HFFc6 (cell line): ENCODE data around the gene KRT74. TPM values are rescaled to one million over a fixed set of nuclear protein-coding genes. Genes with fewer than 3 reads are reported as not detected.

Experiments used
- DNase-seq: peaks from one replicate; pipeline ENCODE4 v3.0.0-alpha.2; 2018
- H3K27ac Mint-ChIP-seq: 2 replicates; pipeline ENCODE4 v1.8.0; 2020; ENCODE audit warnings: mild to moderate bottlenecking, mixed read lengths
- H3K27me3 Mint-ChIP-seq: 2 replicates; pipeline ENCODE4 v1.8.0; 2021; ENCODE audit warnings: mild to moderate bottlenecking, moderate library complexity, mixed read lengths; ENCODE audit not compliant: insufficient read depth
- H3K36me3 Mint-ChIP-seq: 2 replicates; pipeline ENCODE4 v1.8.0; 2021; ENCODE audit warnings: low read depth, mixed read lengths
- H3K4me1 Mint-ChIP-seq: 2 replicates; pipeline ENCODE4 v1.8.0; 2020; ENCODE audit warnings: low read depth, mixed read lengths
- H3K4me3 Mint-ChIP-seq: 2 replicates; pipeline ENCODE4 v1.8.0; 2020; ENCODE audit warnings: mild to moderate bottlenecking, moderate library complexity, mixed read lengths
- H3K9me3 Mint-ChIP-seq: 2 replicates; pipeline ENCODE4 v1.8.0; 2020; ENCODE audit warnings: mild to moderate bottlenecking, mixed read lengths
- total RNA-seq, 6 experiments: library from RNA; stranded (reverse); fragmentation: NEBNext Ultra II Directional; extraction: Animal tissue kit (Norgen Biotek cat#: 25700); gene quantifications; 2 replicates in 1 of 6; 3 replicates in 5 of 6; pipeline ENCODE4 v1.2.3, GENCODE V29; 2021
- TF ChIP-seq, protein P1 (sequence below): fragments of 200-600 bp; sonication (generic); IDR thresholded peaks from 2 replicates; pipeline ENCODE4 v1.5.0; 2021; ENCODE audit warnings: antibody characterized with exemption, mild to moderate bottlenecking

Gene KRT74
- total RNA-seq, 6 experiments from 2014 or later = not detected

DNA sequence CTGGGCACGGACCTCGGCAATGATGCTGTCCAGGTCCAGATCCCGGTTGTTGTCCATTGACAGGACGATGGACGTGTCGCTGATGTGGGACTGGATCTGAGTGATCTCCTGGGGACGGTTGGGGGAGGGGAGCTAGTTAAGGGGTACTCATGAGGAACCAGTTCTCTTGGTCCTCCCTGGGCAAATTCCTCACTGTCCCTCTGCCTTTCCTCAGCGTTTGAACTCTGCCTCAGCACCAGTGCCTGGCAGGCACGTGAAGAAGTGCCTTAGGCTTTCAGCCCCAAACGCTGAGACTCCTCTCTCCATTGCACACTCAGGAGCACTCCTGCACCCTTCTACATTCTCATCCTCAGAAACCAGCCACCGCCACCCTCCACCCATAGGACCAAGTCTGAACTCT, 17.9 kb upstream of the KRT74 start:
- peaks cover 30% of the 10 kb centered on the region for H3K27me3 Mint-ChIP-seq
- TF ChIP-seq, protein P1, sequence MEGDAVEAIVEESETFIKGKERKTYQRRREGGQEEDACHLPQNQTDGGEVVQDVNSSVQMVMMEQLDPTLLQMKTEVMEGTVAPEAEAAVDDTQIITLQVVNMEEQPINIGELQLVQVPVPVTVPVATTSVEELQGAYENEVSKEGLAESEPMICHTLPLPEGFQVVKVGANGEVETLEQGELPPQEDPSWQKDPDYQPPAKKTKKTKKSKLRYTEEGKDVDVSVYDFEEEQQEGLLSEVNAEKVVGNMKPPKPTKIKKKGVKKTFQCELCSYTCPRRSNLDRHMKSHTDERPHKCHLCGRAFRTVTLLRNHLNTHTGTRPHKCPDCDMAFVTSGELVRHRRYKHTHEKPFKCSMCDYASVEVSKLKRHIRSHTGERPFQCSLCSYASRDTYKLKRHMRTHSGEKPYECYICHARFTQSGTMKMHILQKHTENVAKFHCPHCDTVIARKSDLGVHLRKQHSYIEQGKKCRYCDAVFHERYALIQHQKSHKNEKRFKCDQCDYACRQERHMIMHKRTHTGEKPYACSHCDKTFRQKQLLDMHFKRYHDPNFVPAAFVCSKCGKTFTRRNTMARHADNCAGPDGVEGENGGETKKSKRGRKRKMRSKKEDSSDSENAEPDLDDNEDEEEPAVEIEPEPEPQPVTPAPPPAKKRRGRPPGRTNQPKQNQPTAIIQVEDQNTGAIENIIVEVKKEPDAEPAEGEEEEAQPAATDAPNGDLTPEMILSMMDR = no peak
- H3K4me3 Mint-ChIP-seq = no peak overlapping the region
- H3K36me3 Mint-ChIP-seq = no peaks in the 10 kb centered on the region
- DNase-seq = no peak
- H3K27ac Mint-ChIP-seq = no peak overlapping the region
- H3K9me3 Mint-ChIP-seq = no peaks in the 10 kb centered on the region
- H3K4me1 Mint-ChIP-seq = no peaks in the 10 kb centered on the region

GRCh38 chr12:52590021-52590420, 16.4 kb upstream of the KRT74 start:
- TF ChIP-seq, protein P1 = no peak
- H3K4me3 Mint-ChIP-seq = no peak overlapping the region
- no peaks in the 10 kb centered on the region for H3K36me3 Mint-ChIP-seq
- no peaks in the 10 kb centered on the region for H3K9me3 Mint-ChIP-seq
- no peaks in the 10 kb centered on the region for H3K4me1 Mint-ChIP-seq
- no peak for DNase-seq
- H3K27me3 Mint-ChIP-seq = peaks cover 34% of the 10 kb centered on the region
- no peak overlapping the region for H3K27ac Mint-ChIP-seq

GRCh38 chr12:52587563-52587962, 13.9 kb upstream of the KRT74 start:
- H3K27me3 Mint-ChIP-seq = peaks cover 26% of the 10 kb centered on the region
- H3K4me1 Mint-ChIP-seq = no peaks in the 10 kb centered on the region
- TF ChIP-seq, protein P1 = no peak
- DNase-seq = no peak
- H3K4me3 Mint-ChIP-seq = no peak overlapping the region
- H3K36me3 Mint-ChIP-seq = no peaks in the 10 kb centered on the region
- H3K9me3 Mint-ChIP-seq = no peaks in the 10 kb centered on the region
- no peak overlapping the region for H3K27ac Mint-ChIP-seq

DNA sequence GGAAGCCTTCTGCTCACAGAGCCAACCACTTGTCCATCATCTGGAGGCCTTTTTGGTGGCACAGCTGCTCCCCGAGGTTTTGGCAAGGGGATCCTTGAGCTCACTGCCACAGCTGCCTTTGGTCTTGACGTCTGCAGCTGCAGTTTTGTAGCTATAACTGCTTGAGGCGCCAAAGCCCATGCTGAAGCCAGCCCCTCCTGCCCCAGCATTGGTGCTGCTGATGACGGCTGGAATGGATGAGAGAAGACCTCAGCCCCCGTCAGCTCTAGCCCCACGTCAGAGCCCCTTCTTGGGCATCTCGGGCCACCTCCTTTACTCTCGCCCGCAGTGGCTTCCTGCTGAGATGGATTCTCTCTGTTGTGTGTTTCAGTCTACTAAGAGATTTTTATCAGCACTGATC, 12.3 kb upstream of the KRT74 start:
- TF ChIP-seq, protein P1 = no peak
- Mint-ChIP-seq H3K36me3 (no peaks in the 10 kb centered on the region), H3K9me3 (no peaks in the 10 kb centered on the region), H3K4me1 (no peaks in the 10 kb centered on the region), H3K27ac (no peak overlapping the region), H3K4me3 (no peak overlapping the region), H3K27me3 (peaks cover 27% of the 10 kb centered on the region)
- DNase-seq = no peak

DNA sequence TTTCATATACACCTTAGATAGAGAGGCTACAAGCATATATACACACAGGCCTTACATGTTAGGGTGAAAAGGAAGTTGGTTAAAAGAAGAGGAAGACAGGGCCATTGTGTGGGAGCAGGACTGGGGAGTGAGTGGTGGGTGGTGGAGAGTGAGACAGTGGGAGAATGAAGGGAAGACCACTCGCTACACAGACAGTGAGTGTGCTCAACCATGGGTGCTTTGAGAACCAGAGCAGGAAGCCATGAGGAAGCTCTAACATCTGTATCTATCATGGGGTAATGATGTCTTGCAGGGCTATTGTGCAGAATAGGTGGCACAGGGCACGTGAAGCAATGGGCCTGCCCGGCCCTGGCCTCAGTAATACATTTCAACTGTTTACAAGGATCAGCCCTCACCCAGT, 11.4 kb upstream of the KRT74 start:
- DNase-seq = no peak
- Mint-ChIP-seq H3K27ac (no peak overlapping the region), H3K4me3 (no peak overlapping the region), H3K27me3 (peaks cover 29% of the 10 kb centered on the region), H3K4me1 (no peaks in the 10 kb centered on the region), H3K9me3 (no peaks in the 10 kb centered on the region), H3K36me3 (no peaks in the 10 kb centered on the region)
- TF ChIP-seq, protein P1 = no peak

DNA sequence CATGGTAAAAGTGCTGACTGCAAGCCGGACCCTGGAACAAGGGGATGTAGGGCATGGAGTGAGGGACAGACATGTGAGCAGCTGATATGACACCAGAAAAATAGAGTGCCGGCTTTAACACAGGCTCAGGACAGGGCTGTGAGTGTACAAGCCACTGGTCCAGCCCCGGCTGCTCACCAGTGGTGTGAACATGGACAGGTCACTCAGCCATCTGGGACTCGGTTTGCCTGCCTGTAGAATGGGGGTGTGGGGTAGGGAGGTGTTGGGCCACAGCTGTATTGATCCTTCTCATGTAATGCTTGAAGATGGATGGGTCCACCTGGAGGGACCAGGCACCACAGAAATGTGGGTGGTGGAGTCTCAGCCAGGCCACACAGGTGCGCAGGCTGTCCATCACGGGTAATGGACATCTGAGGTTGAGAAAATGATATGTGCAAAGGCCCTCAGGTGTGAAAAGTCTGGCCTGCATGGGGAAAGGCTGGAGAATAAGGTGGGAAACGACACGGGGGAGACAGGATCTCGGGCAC, 10.6 kb upstream of the KRT74 start:
- Mint-ChIP-seq H3K36me3 (no peaks in the 10 kb centered on the region), H3K4me3 (no peak overlapping the region), H3K27me3 (peaks cover 27% of the 10 kb centered on the region)

More for the DNA sequence above, 10.6 kb upstream of the KRT74 start:
- H3K4me1 Mint-ChIP-seq = no peaks in the 10 kb centered on the region
- no peak for DNase-seq
- no peak overlapping the region for H3K27ac Mint-ChIP-seq
- TF ChIP-seq, protein P1 = no peak
- H3K9me3 Mint-ChIP-seq = no peaks in the 10 kb centered on the region
